Motor neuron (in vitro differentiated cells): ENCODE results near the gene ITGA3. TPM values are rescaled to one million over a fixed set of nuclear protein-coding genes. Genes with fewer than 3 reads are reported as not detected.

Experiments used
- ATAC-seq, 8 experiments: fragments of 200-7000 bp; cut with Tn5 transposase; replicated peaks in 6 of 8; 2 replicates each; pipeline ENCODE4 v1.8.0; 2021; ENCODE audit warnings: mild to moderate bottlenecking in 8 of 8, moderate library complexity in 8 of 8
- H3K27ac ChIP-seq, 2 donors: fragments of 250-450 bp; sonication (Bioruptor Pico); 2 replicates each; pipeline ENCODE4 v1.9.0; 2021; ENCODE audit warnings: antibody characterized with exemption in 2 of 2, mild to moderate bottlenecking in 2 of 2, moderate library complexity in 1 of 2
- H3K4me1 ChIP-seq, 2 donors: fragments of 250-450 bp; sonication (Bioruptor Pico); replicated peaks in 1 of 2; 2 replicates each; pipeline ENCODE4 v1.6.1; 2021; ENCODE audit warnings: antibody characterized with exemption in 2 of 2, mild to moderate bottlenecking in 2 of 2, moderate library complexity in 1 of 2
- H3K4me3 ChIP-seq, 5 donors: fragments of 250-450 bp; sonication (Bioruptor Pico); 2 replicates each; pipeline ENCODE4 v1.9.0; 2021; ENCODE audit warnings: antibody characterized with exemption in 5 of 5, mild to moderate bottlenecking in 5 of 5, moderate library complexity in 4 of 5
- whole genome bisulfite sequencing, 10 experiments: fragments of 450-650 bp; shearing (Covaris generic); methylation state at CpG; one replicate each; pipeline ENCODE4 v1.0.0; 2022; 5-methylcytosine and 5-hydroxymethylcytosine counted together
- in situ Hi-C, 9 experiments: fragments of 400-800 bp; cut with MboI; loops; one replicate each; pipeline ENCODE4 v1.15.0; 2021; ENCODE audit warnings: low sequenced_read_pairs in 9 of 9, low pct_unique_long_range_greater_than_20kb in 2 of 9; ENCODE audit not compliant: unreplicated experiment in 9 of 9
- total RNA-seq, 8 experiments: library from RNA; unstranded; fragments of 300-600 nt; gene quantifications; 2 replicates each; pipeline versions ENCODE4 v1.2.3 to v1.2.4, GENCODE V29; 2022

Gene ITGA3
- total RNA-seq, 8 experiments from 2014 or later, result 2.9 to 72.8 (median 9.1) TPM

DNA sequence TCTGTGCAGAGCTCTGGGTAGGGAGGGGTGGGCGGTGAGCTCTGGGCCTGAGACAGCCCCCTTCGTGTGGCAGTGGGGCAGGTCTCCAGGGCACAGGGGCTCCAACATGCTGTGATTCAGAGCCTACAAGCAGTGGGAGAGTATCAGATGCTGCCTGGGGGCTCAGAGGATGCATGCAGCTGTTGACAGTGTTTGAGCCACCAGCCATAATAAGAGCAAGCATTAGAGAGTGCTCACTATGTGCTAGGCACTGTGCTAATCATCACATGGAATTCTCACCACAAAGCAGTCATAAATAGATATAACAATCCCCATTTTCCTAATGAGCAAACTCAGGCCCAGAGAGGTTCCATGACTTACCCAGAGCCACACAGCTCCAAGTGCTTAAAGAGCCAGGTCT is 47.3 kb downstream of the ITGA3 start:
- no peak for ATAC-seq
- in situ Hi-C loops, result no loop called here
- Histone ChIP-seq H3K27ac (no peak overlapping the region), H3K4me1 (peaks cover 20 to 27% of the 10 kb centered on the region in 2 donors), H3K4me3 (no peak overlapping the region)
- WGBS, 10 experiments, result 40% methylated on average over 1 of the region's 2 CpGs; no CpG with 5 or more reads in 9 of the 10 experiments

DNA sequence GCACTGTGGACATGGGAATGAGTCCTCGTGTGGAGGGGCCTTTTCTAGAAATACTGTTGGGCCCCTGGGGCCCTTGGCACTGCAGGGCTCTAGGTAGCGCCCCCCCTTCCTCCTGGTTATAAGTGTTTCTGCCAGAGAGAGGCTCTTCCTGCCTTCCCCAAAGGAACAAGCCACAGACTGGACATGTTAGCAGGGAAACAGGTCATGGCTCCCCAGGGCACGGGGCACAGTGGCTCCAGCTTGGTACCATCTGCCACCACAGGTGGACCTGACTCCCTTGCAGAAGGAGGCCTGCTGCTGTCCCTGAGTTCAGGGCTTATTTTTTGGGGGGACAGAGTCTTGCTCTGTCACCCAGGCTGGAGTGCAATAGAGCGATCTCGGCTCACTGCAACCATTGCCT is 48.0 kb downstream of the ITGA3 start:
- no peak overlapping the region for H3K27ac ChIP-seq
- WGBS, 10 experiments, result 20 to 79% (median 68%) methylated on average over 1 to 2 of the region's 5 CpGs; no CpG with 5 or more reads in 6 of the 10 experiments
- peaks cover 20 to 27% of the 10 kb centered on the region in 2 donors for H3K4me1 ChIP-seq
- ATAC-seq, result no peak
- in situ Hi-C loops, result no loop called here
- H3K4me3 ChIP-seq, result no peak overlapping the region

DNA sequence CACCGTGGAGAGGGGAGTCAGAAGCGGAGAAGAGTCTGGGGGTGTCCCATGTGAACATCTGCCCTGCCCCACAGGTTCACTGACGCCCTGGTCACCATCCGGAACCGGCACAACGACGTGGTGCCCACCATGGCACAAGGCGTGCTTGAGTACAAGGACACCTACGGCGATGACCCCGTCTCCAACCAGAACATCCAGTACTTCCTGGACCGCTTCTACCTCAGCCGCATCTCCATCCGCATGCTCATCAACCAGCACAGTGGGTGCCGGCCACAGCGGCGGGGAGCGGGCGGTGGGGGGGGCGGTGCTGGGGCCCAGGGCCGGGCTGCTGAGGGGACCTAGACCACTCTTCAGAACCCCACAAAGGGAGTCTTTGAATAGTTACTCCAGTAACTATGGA is 49.9 kb downstream of the ITGA3 start:
- no peak overlapping the region for H3K4me3 ChIP-seq
- in situ Hi-C loops, result no loop called here
- 85 to 98% (median 92%) methylated on average over 3 to 9 of the region's 21 CpGs; no CpG with 5 or more reads in 6 of the 10 experiments for WGBS, 10 experiments
- no peak overlapping the region for H3K27ac ChIP-seq
- no peak for ATAC-seq
- H3K4me1 ChIP-seq, result peaks cover 15 to 24% of the 10 kb centered on the region in 2 donors

- H3K4me3 ChIP-seq, result no peak overlapping the region
- peaks cover 15 to 21% of the 10 kb centered on the region in 2 donors for H3K4me1 ChIP-seq
- no peak for ATAC-seq
- no peak overlapping the region for H3K27ac ChIP-seq
- in situ Hi-C loops, result no loop called here
- WGBS, 10 experiments, result 0 to 83% (median 75%) methylated on average over 1 to 6 of the region's 13 CpGs; no CpG with 5 or more reads in 3 of the 10 experiments
These were observed 50.7 kb downstream of the ITGA3 start for GRCh38 chr17:50106393-50107131.

DNA sequence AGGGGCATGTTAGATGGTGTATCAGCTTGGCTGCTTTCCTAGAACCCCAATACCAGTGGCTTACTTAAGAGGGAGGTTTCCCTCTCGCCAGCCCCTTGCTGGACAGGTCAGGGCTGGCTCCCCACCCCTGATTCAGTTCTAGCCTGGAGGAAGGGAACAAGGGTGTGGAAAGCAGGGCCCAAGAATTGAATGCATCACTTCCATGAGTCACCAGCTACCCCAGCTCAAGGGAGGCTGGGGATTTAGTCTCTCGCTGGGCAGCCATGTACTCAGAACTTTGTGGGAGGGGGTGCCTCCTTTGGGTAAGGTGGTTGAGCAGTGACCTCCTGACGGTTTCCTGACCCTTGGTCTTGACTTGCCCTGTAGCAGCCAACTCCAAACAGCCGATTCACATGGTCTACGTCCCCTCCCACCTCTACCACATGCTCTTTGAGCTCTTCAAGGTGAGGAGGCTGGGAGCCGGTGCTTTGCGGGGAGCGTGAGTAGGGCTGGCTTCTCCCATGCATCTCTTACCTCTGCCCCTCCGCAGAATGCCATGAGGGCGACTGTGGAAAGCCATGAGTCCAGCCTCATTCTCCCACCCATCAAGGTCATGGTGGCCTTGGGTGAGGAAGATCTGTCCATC is 52.0 kb downstream of the ITGA3 start:
- Histone ChIP-seq H3K27ac (no peak overlapping the region), H3K4me3 (no peak overlapping the region), H3K4me1 (peaks cover 16 to 20% of the 10 kb centered on the region in 2 donors)
- 39 to 100% (median 74%) methylated on average over 1 to 4 of the region's 10 CpGs; no CpG with 5 or more reads in 5 of the 10 experiments for WGBS, 10 experiments
- in situ Hi-C loops, result no loop called here
- peak in 4 of 8 experiments; percentile 32 to 79 (median 66) for ATAC-seq

DNA sequence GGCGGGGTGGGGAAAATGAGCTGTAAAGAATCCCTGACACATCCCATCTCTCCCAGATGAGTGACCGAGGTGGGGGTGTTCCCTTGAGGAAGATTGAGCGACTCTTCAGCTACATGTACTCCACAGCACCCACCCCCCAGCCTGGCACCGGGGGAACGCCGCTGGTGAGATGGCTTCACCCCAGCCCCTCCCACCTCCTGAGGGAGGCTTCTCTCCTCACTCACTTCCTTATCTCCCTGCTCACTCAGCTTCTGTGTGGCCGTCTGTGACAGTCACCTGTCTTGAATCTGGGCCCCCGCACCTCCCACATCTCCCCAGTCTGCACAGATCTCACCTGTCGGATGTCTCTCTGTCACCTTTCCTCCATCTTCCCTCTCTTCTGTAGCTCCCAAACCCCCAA is 52.6 kb downstream of the ITGA3 start:
- Histone ChIP-seq H3K27ac (no peak overlapping the region), H3K4me3 (no peak overlapping the region), H3K4me1 (peaks cover 16 to 20% of the 10 kb centered on the region in 2 donors)
- WGBS, 10 experiments, result 100% methylated on average over 1 to 2 of the region's 9 CpGs; no CpG with 5 or more reads in 7 of the 10 experiments
- ATAC-seq, result no peak
- in situ Hi-C loops, result no loop called here

- in situ Hi-C loops, result no loop called here
- Histone ChIP-seq H3K4me1 (peaks cover 16 to 20% of the 10 kb centered on the region in 2 donors), H3K4me3 (no peak overlapping the region), H3K27ac (no peak overlapping the region)
- 60 to 100% (median 84%) methylated on average over 1 to 5 of the region's 7 CpGs; no CpG with 5 or more reads in 4 of the 10 experiments for WGBS, 10 experiments
- ATAC-seq, result no peak
These were observed 53.3 kb downstream of the ITGA3 start for GRCh38 chr17:50109207-50109606.

DNA sequence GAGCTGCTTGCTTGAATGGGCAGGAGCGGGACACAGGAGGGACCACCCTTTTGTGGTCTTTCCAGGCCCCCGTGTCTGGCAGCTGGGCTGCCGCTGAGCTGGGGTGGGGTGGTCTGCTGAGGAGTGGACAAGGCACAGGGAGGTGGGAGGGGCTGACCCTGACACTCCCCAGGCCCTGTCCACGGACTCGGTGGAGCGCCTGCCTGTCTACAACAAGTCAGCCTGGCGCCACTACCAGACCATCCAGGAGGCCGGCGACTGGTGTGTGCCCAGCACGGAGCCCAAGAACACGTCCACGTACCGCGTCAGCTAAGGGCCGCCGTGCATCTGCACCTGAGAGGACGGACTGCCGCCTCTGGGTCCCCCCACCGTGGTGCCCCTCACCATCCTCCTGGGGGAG is 53.9 kb downstream of the ITGA3 start:
- in situ Hi-C loops, result no loop called here
- Histone ChIP-seq H3K4me1 (peaks cover 16 to 18% of the 10 kb centered on the region in 2 donors), H3K4me3 (no peak overlapping the region), H3K27ac (no peak overlapping the region)
- 80 to 100% (median 92%) methylated on average over 1 to 3 of the region's 19 CpGs; no CpG with 5 or more reads in 6 of the 10 experiments for WGBS, 10 experiments
- no peak for ATAC-seq

DNA sequence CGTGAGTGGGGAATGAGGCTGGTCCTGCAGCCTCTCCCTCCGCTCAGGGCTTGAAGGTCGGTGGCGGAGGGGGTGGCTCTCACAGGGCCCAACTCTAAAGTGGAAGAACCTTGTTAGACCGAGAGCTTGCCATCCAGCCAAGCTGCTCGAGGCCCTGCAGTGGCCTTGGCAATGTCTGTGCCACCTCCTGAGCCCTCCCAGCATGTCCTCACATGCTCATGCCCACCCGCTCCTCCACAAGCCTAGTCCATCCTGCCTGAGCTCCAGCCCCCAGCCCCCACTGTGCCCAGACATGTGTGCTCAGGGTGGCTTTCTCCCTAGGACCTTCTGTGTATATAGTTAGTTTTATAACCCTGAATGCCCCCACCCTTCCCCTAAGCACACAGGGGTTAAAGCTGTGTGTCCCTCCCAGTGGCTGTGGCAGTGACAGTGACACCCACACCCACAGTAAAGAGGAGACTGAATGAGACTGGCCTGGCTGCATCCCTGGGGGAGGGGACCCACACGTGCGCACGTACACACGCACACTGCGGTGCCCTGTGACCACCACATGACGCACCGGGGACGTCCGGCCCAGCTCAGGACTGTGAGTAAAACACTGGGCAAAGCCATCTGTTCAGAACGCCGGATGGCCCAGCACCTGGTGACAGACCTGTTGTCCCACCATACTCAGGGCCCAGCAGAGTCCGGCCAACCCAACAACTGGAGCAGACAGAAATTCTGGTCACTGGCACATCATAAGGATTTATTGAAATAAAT is 54.9 kb downstream of the ITGA3 start:
- ATAC-seq, result peak in 4 of 8 experiments; percentile 42 to 60 (median 50)
- Histone ChIP-seq H3K4me3 (no peak overlapping the region), H3K27ac (no peak overlapping the region), H3K4me1 (peaks cover 13 to 16% of the 10 kb centered on the region in 2 donors)
- in situ Hi-C loops, result no loop called here
- WGBS, 10 experiments, result 70 to 93% (median 87%) methylated on average over 2 to 6 of the region's 19 CpGs; no CpG with 5 or more reads in 6 of the 10 experiments

- peaks cover 13 to 16% of the 10 kb centered on the region in 2 donors for H3K4me1 ChIP-seq
- no peak overlapping the region for H3K4me3 ChIP-seq
- peak overlapping the region; percentile 21 to 81 for H3K27ac ChIP-seq
- in situ Hi-C loops, result no loop called here
- 0 to 86% (median 38%) methylated on average over 1 to 9 of the region's 14 CpGs; no CpG with 5 or more reads in 2 of the 10 experiments for whole genome bisulfite sequencing, 10 experiments
- peak; percentile 16 to 86 (median 74) for ATAC-seq
These were observed 56.1 kb downstream of the ITGA3 start for GRCh38 chr17:50111673-50112655.

DNA sequence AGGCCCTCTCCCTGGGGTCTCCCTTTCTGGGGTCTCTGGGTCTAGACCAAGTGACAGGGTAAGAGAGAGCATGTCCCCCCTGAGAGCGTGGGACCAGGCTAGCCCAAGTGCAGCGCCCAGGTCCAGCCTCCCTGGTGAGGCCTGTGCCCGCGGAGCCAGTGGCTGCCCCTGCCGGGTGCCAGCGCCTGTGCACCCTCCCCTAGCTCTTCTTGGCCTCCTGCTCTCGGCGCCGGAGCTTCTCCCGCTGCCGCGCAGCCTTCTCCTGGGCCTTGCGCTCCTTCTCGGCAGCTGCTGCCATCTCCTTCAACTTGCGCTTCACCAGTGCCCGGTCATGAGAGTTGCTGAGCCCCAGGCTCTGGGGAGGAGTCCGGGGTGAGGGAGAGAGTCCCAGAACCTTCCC is 56.8 kb downstream of the ITGA3 start:
- in situ Hi-C loops, result no loop called here
- Histone ChIP-seq H3K27ac (no peak overlapping the region), H3K4me1 (peaks cover 16 to 17% of the 10 kb centered on the region in 2 donors), H3K4me3 (no peak overlapping the region)
- 80 to 94% (median 88%) methylated on average over 2 to 10 of the region's 17 CpGs; no CpG with 5 or more reads in 5 of the 10 experiments for WGBS, 10 experiments
- no peak for ATAC-seq
